ENCODE measurements around the gene GARNL3. TPM values are rescaled to one million over a fixed set of nuclear protein-coding genes. Genes with fewer than 3 reads are reported as not detected.

Gene GARNL3
- polyA plus RNA-seq, 1 donor from 2014 or later: 20.0 TPM

DNA sequence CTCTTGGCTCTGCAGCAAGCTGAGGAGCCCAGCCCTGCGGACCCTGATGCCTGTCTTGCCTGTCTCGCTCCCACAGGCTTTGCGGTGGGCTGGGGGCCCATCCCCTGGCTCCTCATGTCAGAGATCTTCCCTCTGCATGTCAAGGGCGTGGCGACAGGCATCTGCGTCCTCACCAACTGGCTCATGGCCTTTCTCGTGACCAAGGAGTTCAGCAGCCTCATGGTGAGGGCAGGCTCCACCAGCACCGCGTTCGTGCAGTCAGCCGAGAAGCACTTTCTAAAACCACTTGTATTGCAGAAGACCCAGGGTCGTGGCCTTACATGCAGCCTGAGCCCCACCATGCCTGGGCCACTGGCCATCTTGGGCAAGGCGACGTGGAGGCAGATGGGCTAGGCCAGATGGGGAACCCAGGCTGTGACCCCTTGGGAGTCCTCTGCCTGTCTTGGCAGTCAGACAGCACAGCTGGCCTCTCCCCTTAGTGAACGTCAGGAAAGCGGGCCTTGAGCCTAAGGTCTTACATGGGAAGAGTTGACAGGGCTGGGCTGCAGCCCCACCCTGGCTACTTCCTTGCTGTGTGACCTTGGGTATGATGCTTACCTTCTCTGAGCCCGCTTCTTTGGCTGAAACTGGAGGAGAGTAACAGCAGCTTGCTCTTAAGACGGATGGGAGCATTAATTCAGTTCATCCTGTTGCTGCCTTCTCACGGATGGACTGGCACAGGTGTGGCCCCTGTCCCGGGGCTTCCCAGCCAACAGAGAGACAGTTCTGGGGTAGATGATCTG, 141.0 kb downstream of the GARNL3 start:
- H3K36me3 ChIP-seq (ENCODE audit: insufficient read depth, low read length): no peaks in the 10 kb centered on the region
- H3K9me2 ChIP-seq (ENCODE audit: insufficient read depth, low read length): no peaks in the 10 kb centered on the region
- H3K4me3 ChIP-seq (ENCODE audit: low read length): no peak overlapping the region
- H3F3A ChIP-seq (ENCODE audit: insufficient read depth, low read length, poor library complexity, severe bottlenecking): no peaks in the 10 kb centered on the region
- no peak overlapping the region for H3K4me2 ChIP-seq (ENCODE audit: low read length)
- H3K9me3 ChIP-seq (ENCODE audit: low read length): no peaks in the 10 kb centered on the region
- H4K20me1 ChIP-seq (ENCODE audit: insufficient read depth): no peaks in the 10 kb centered on the region
- TF ChIP-seq EZH2 (IDR thresholded peaks at IDR 0.05; ENCODE audit: borderline replicate concordance, insufficient read depth, low read length, poor library complexity, severe bottlenecking) (no peak), MXI1 (conservative IDR thresholded peaks at IDR 0.05; ENCODE audit: poor library complexity, severe bottlenecking) (no peak), POLR2AphosphoS5 (IDR thresholded peaks at IDR 0.05) (no peak), EP300 (conservative IDR thresholded peaks at IDR 0.05; ENCODE audit: poor library complexity, severe bottlenecking) (no peak)
- H3K79me2 ChIP-seq (replicated peaks; ENCODE audit: insufficient read depth, low read length): no peaks in the 10 kb centered on the region
- no peak overlapping the region for H3K27ac ChIP-seq (ENCODE audit: low read length)
- H3K9ac ChIP-seq (ENCODE audit: low read length): no peak overlapping the region
- no peaks in the 10 kb centered on the region for H3K27me3 ChIP-seq (ENCODE audit: insufficient read depth, low read depth, low read length)
- no peak overlapping the region for H2AFZ ChIP-seq (ENCODE audit: low read depth, low read length)

- no peak overlapping the region for H3K9ac ChIP-seq (ENCODE audit: low read length)
- no peak overlapping the region for H3K27ac ChIP-seq (ENCODE audit: low read length)
- no peak overlapping the region for H2AFZ ChIP-seq (ENCODE audit: low read depth, low read length)
Measured at GRCh38 chr9:127406799-127407491, 142.4 kb downstream of the GARNL3 start.

GRCh38 chr9:127407492-127407843, 142.9 kb downstream of the GARNL3 start:
- no peaks in the 10 kb centered on the region for H3K36me3 ChIP-seq (ENCODE audit: insufficient read depth, low read length)
- no peak overlapping the region for H3K4me3 ChIP-seq (ENCODE audit: low read length)
- H4K20me1 ChIP-seq (ENCODE audit: insufficient read depth): no peaks in the 10 kb centered on the region
- no peaks in the 10 kb centered on the region for H3K27me3 ChIP-seq (ENCODE audit: insufficient read depth, low read depth, low read length)
- H3K27ac ChIP-seq (ENCODE audit: low read length): no peak overlapping the region
- H3K9me3 ChIP-seq (ENCODE audit: low read length): no peaks in the 10 kb centered on the region
- H3K4me2 ChIP-seq (ENCODE audit: low read length): no peak overlapping the region
- no peak for TF ChIP-seq EP300 (conservative IDR thresholded peaks at IDR 0.05; ENCODE audit: poor library complexity, severe bottlenecking)
- TF ChIP-seq, protein P1, sequence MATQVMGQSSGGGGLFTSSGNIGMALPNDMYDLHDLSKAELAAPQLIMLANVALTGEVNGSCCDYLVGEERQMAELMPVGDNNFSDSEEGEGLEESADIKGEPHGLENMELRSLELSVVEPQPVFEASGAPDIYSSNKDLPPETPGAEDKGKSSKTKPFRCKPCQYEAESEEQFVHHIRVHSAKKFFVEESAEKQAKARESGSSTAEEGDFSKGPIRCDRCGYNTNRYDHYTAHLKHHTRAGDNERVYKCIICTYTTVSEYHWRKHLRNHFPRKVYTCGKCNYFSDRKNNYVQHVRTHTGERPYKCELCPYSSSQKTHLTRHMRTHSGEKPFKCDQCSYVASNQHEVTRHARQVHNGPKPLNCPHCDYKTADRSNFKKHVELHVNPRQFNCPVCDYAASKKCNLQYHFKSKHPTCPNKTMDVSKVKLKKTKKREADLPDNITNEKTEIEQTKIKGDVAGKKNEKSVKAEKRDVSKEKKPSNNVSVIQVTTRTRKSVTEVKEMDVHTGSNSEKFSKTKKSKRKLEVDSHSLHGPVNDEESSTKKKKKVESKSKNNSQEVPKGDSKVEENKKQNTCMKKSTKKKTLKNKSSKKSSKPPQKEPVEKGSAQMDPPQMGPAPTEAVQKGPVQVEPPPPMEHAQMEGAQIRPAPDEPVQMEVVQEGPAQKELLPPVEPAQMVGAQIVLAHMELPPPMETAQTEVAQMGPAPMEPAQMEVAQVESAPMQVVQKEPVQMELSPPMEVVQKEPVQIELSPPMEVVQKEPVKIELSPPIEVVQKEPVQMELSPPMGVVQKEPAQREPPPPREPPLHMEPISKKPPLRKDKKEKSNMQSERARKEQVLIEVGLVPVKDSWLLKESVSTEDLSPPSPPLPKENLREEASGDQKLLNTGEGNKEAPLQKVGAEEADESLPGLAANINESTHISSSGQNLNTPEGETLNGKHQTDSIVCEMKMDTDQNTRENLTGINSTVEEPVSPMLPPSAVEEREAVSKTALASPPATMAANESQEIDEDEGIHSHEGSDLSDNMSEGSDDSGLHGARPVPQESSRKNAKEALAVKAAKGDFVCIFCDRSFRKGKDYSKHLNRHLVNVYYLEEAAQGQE (IDR thresholded peaks at IDR 0.05; ENCODE audit: borderline replicate concordance): no peak
- no peak for TF ChIP-seq TAF1 (IDR thresholded peaks at IDR 0.05; ENCODE audit: low read depth)
- TF ChIP-seq POLR2AphosphoS5 (IDR thresholded peaks at IDR 0.05): no peak
- no peak for TF ChIP-seq SMC3 (conservative IDR thresholded peaks at IDR 0.05; ENCODE audit: poor library complexity)
- TF ChIP-seq, protein P2, sequence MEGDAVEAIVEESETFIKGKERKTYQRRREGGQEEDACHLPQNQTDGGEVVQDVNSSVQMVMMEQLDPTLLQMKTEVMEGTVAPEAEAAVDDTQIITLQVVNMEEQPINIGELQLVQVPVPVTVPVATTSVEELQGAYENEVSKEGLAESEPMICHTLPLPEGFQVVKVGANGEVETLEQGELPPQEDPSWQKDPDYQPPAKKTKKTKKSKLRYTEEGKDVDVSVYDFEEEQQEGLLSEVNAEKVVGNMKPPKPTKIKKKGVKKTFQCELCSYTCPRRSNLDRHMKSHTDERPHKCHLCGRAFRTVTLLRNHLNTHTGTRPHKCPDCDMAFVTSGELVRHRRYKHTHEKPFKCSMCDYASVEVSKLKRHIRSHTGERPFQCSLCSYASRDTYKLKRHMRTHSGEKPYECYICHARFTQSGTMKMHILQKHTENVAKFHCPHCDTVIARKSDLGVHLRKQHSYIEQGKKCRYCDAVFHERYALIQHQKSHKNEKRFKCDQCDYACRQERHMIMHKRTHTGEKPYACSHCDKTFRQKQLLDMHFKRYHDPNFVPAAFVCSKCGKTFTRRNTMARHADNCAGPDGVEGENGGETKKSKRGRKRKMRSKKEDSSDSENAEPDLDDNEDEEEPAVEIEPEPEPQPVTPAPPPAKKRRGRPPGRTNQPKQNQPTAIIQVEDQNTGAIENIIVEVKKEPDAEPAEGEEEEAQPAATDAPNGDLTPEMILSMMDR (IDR thresholded peaks at IDR 0.05; ENCODE audit: poor library complexity, severe bottlenecking): no peak
- TF ChIP-seq EZH2 (IDR thresholded peaks at IDR 0.05; ENCODE audit: borderline replicate concordance, insufficient read depth, low read length, poor library complexity, severe bottlenecking): no peak
- no peak for TF ChIP-seq MXI1 (conservative IDR thresholded peaks at IDR 0.05; ENCODE audit: poor library complexity, severe bottlenecking)
- no peak for TF ChIP-seq RAD21 (conservative IDR thresholded peaks at IDR 0.05)
- no peak overlapping the region for H2AFZ ChIP-seq (ENCODE audit: low read depth, low read length)
- no peaks in the 10 kb centered on the region for H3K79me2 ChIP-seq (replicated peaks; ENCODE audit: insufficient read depth, low read length)
- no peaks in the 10 kb centered on the region for H3F3A ChIP-seq (ENCODE audit: insufficient read depth, low read length, poor library complexity, severe bottlenecking)
- H3K9me2 ChIP-seq (ENCODE audit: insufficient read depth, low read length): no peaks in the 10 kb centered on the region
- H3K9ac ChIP-seq (ENCODE audit: low read length): no peak overlapping the region

More at GRCh38 chr9:127406799-127407491, 142.4 kb downstream of the GARNL3 start:
- Histone ChIP-seq H3K9me3 (ENCODE audit: low read length) (no peaks in the 10 kb centered on the region), H3K27me3 (ENCODE audit: insufficient read depth, low read depth, low read length) (no peaks in the 10 kb centered on the region), H4K20me1 (ENCODE audit: insufficient read depth) (no peaks in the 10 kb centered on the region), H3K9me2 (ENCODE audit: insufficient read depth, low read length) (no peaks in the 10 kb centered on the region), H3K79me2 (replicated peaks; ENCODE audit: insufficient read depth, low read length) (no peaks in the 10 kb centered on the region), H3F3A (ENCODE audit: insufficient read depth, low read length, poor library complexity, severe bottlenecking) (no peaks in the 10 kb centered on the region), H3K4me3 (ENCODE audit: low read length) (no peak overlapping the region), H3K36me3 (ENCODE audit: insufficient read depth, low read length) (no peaks in the 10 kb centered on the region), H3K4me2 (ENCODE audit: low read length) (no peak overlapping the region)
- TF ChIP-seq TAF1 (IDR thresholded peaks at IDR 0.05; ENCODE audit: low read depth) (no peak), MXI1 (conservative IDR thresholded peaks at IDR 0.05; ENCODE audit: poor library complexity, severe bottlenecking) (no peak), SMC3 (conservative IDR thresholded peaks at IDR 0.05; ENCODE audit: poor library complexity) (no peak), EP300 (conservative IDR thresholded peaks at IDR 0.05; ENCODE audit: poor library complexity, severe bottlenecking) (no peak)

All from neural cell (in vitro differentiated cells).